Endothelial cell of umbilical vein (primary cell): Measurements from ENCODE around the gene NUP153. TPM values are rescaled to one million over a fixed set of nuclear protein-coding genes. Genes with fewer than 3 reads are reported as not detected.

Experiments
- BruUV-seq: library from RNA; stranded (reverse); fragments of 400-500 nt; replicated peaks from 2 replicates; lab custom pipeline; 2021; lab: Mats Ljungman, UMichigan
- CTCF ChIA-PET: fragments of 300-600, 350-600 bp; sonication (Branson Sonifier 250); formaldehyde crosslinking; loops from one replicate; lab custom pipeline; 2021; ENCODE audit warnings: antibody characterized with exemption, inconsistent platforms; lab: Charles Lee
- POLR2A ChIA-PET: fragments of 300-600, 350-600 bp; sonication (Branson Sonifier 250); formaldehyde crosslinking; loops from one replicate; lab custom pipeline; 2021; ENCODE audit warnings: antibody characterized with exemption, inconsistent platforms; lab: Charles Lee
- DNase-seq: peaks from one replicate; pipeline ENCODE4 v3.0.0-alpha.2; 2011; ENCODE audit warnings: low read depth, low spot score
- FAIRE-seq: peaks from 2 replicates; lab custom pipeline; 2011; peaks lifted over from hg19 to GRCh38; lab: Jason Lieb, UNC
- H2AFZ ChIP-seq: 2 replicates; pipeline ENCODE4 v1.6.0; 2012; ENCODE audit warnings: low read depth, low read length, control low read depth, inconsistent platforms
- H3K27ac ChIP-seq: 2 replicates; pipeline ENCODE4 v1.5.1; 2011; ENCODE audit warnings: low read depth, mild to moderate bottlenecking, control low read depth, low read length, moderate library complexity; ENCODE audit not compliant: insufficient read depth
- H3K27me3 ChIP-seq, 2 experiments: 2 replicates each; pipeline versions ENCODE4 v1.6.0 to v1.6.1; 2011; ENCODE audit warnings: low read length in 2 of 2, mixed read lengths in 1 of 2; ENCODE audit not compliant: control insufficient read depth in 2 of 2, insufficient read depth in 2 of 2
- H3K36me3 ChIP-seq, 2 experiments: 2 replicates in 1 of 2; 3 replicates in 1 of 2; pipeline ENCODE4 v1.5.1; 2011; ENCODE audit warnings: low read length in 2 of 2, mild to moderate bottlenecking in 1 of 2, moderate library complexity in 1 of 2; ENCODE audit not compliant: control insufficient read depth in 2 of 2, insufficient read depth in 2 of 2; ENCODE audit errors: extremely low read depth in 1 of 2
- H3K4me1 ChIP-seq: 3 replicates; pipeline ENCODE4 v1.5.1; 2011; ENCODE audit warnings: mild to moderate bottlenecking, low read length; ENCODE audit not compliant: control insufficient read depth, insufficient read depth; ENCODE audit errors: extremely low read depth
- H3K4me2 ChIP-seq: 2 replicates; pipeline ENCODE4 v1.6.1; 2011; ENCODE audit warnings: low read length, control low read depth, mixed read lengths; ENCODE audit not compliant: insufficient read depth
- H3K4me3 ChIP-seq, 3 experiments: fragments of 200-600 bp in 1 of 3; sonication (generic), shearing (Covaris generic) in 1 of 3; replicated peaks in 1 of 3; 2 replicates each; pipeline ENCODE4 v1.5.1; 2011 to 2016; ENCODE audit warnings: control low read depth in 3 of 3, low read length in 3 of 3, mild to moderate bottlenecking in 2 of 3, inconsistent platforms in 1 of 3, low read depth in 1 of 3, moderate library complexity in 1 of 3; ENCODE audit not compliant: insufficient read depth in 1 of 3
- H3K79me2 ChIP-seq: 2 replicates; pipeline ENCODE4 v1.6.0; 2012; ENCODE audit warnings: low read length, inconsistent platforms; ENCODE audit not compliant: control insufficient read depth, insufficient read depth
- H3K9ac ChIP-seq: replicated peaks from 2 replicates; pipeline ENCODE3; 2011; ENCODE audit warnings: low read length, control low read depth; ENCODE audit not compliant: insufficient read depth; ENCODE audit errors: extremely low read depth
- H3K9me1 ChIP-seq: replicated peaks from 3 replicates; pipeline ENCODE4 v1.6.0; 2011; ENCODE audit warnings: mild to moderate bottlenecking, low read length; ENCODE audit not compliant: control insufficient read depth, insufficient read depth; ENCODE audit errors: extremely low read depth
- H3K9me3 ChIP-seq: replicated peaks from 2 replicates; pipeline ENCODE4 v1.5.1; 2012; ENCODE audit warnings: low read length, inconsistent platforms; ENCODE audit not compliant: control insufficient read depth, insufficient read depth
- H4K20me1 ChIP-seq: replicated peaks from 2 replicates; pipeline ENCODE3; 2011; ENCODE audit warnings: mild to moderate bottlenecking, low read length; ENCODE audit not compliant: control insufficient read depth, insufficient read depth; ENCODE audit errors: extremely low read depth
- CTCF ChIP-seq, 2 donors: IDR thresholded peaks; 1 replicate in 1 of 2; 2 replicates in 1 of 2; pipeline ENCODE4 v1.5.1; 2011; ENCODE audit warnings: low read length in 2 of 2, mild to moderate bottlenecking in 2 of 2, moderate library complexity in 2 of 2, control low read depth in 1 of 2, inconsistent platforms in 1 of 2, low read depth in 1 of 2; ENCODE audit not compliant: insufficient read depth in 1 of 2; ENCODE audit errors: extremely low read depth in 1 of 2
- EZH2 ChIP-seq: IDR thresholded peaks from 2 replicates; pipeline ENCODE4 v1.6.1; 2012; ENCODE audit warnings: borderline replicate concordance, low read depth, mild to moderate bottlenecking, moderate library complexity, low read length, inconsistent platforms; ENCODE audit not compliant: severe bottlenecking
- FOS ChIP-seq: IDR thresholded peaks from 2 replicates; pipeline ENCODE4 v1.6.1; 2011; ENCODE audit warnings: mild to moderate bottlenecking, low read length, moderate library complexity, borderline replicate concordance; ENCODE audit not compliant: insufficient read depth
- GATA2 ChIP-seq: IDR thresholded peaks from 2 replicates; pipeline ENCODE4 v1.7.0; 2011; ENCODE audit warnings: low read depth, mild to moderate bottlenecking, moderate library complexity, mixed read lengths, low read length; ENCODE audit not compliant: insufficient read length, insufficient read depth
- JUN ChIP-seq: IDR thresholded peaks from 2 replicates; pipeline ENCODE4 v1.6.1; 2011; ENCODE audit warnings: borderline replicate concordance, low read depth; ENCODE audit not compliant: insufficient read length, insufficient read depth
- MAX ChIP-seq: IDR thresholded peaks from 2 replicates; pipeline ENCODE4 v1.6.1; 2011; ENCODE audit not compliant: insufficient read depth, insufficient read length
- MYC ChIP-seq: IDR thresholded peaks from one replicate; pipeline ENCODE4 v1.6.1; 2011; ENCODE audit warnings: mild to moderate bottlenecking, low read depth, low read length
- POLR2A ChIP-seq: IDR thresholded peaks from 2 replicates; pipeline ENCODE4 v1.6.1; 2012; ENCODE audit warnings: low read depth, mild to moderate bottlenecking, control low read depth, low read length
- POLR2AphosphoS5 ChIP-seq: IDR thresholded peaks from 2 replicates; pipeline ENCODE4 v1.6.1; 2012; ENCODE audit warnings: low read depth, mild to moderate bottlenecking, control low read depth, low read length, moderate library complexity; ENCODE audit not compliant: insufficient read depth
- dilution Hi-C: fragments of 300-500 bp; cut with MboI; formaldehyde crosslinking; loops from one replicate; pipeline ENCODE4 v1.15.0; 2019; ENCODE audit warnings: low sequenced_read_pairs; ENCODE audit not compliant: extremely low pct_ligation_motif_present
- intact Hi-C: fragments of 100-400 bp; cut with micrococcal nuclease; formaldehyde crosslinking; loops from one replicate; pipeline ENCODE4 v1.10.0; 2022
- polyA plus RNA-seq, 4 experiments: library from polyadenylated mRNA; depleted of rRNA in 3 of 4; stranded (reverse) in 3 of 4; unstranded in 1 of 4; fragments of >200 nt; gene quantifications; 2 replicates each; pipeline versions ENCODE4 v1.2.1 to v1.2.3, GENCODE V29; 2011 to 2012; ENCODE audit warnings: missing spikeins in 1 of 4
- total RNA-seq: library from RNA; stranded (reverse); gene quantifications from 2 replicates; pipeline ENCODE4 v1.2.3, GENCODE V29; 2021

NUP153 gene
- total and polyA plus RNA-seq, 2 donors (not counting 3 experiments of a cell fraction or from before 2014, with no cell fraction given): 22.0 to 51.0 TPM

GRCh38 chr6:17725083-17725482, 18.4 kb upstream of the NUP153 start:
- H3K79me2 ChIP-seq: no peaks in the 10 kb centered on the region
- H3K27me3 ChIP-seq: no peaks in the 10 kb centered on the region
- dilution Hi-C loops: no loop called here
- no peak overlapping the region for H3K4me3 ChIP-seq
- peaks cover 7% of the 10 kb centered on the region for H3K4me1 ChIP-seq
- intact Hi-C loops: no loop called here
- H3K9me1 ChIP-seq: no peaks in the 10 kb centered on the region
- DNase-seq (peak; percentile 75), FAIRE-seq (peak; percentile 84)
- no peak for TF ChIP-seq EZH2
- no peak for TF ChIP-seq MAX
- no peak for TF ChIP-seq CTCF (IDR thresholded peaks at IDR 0.05; ENCODE audit: extremely low read depth in 1 of 2, insufficient read depth in 1 of 2, low read depth in 1 of 2, low read length in 2 of 2)
- TF ChIP-seq MYC: no peak
- no peak for TF ChIP-seq GATA2
- TF ChIP-seq POLR2A: no peak
- TF ChIP-seq FOS: no peak
- TF ChIP-seq POLR2AphosphoS5: no peak
- TF ChIP-seq JUN: no peak
- H3K9me3 ChIP-seq: no peaks in the 10 kb centered on the region
- no peaks in the 10 kb centered on the region for H4K20me1 ChIP-seq
- H3K27ac ChIP-seq: no peak overlapping the region
- BruUV-seq: no TSS peak
- no peak overlapping the region for H3K9ac ChIP-seq
- H3K4me2 ChIP-seq: no peak overlapping the region
- peak overlapping the region; percentile 45 for H2AFZ ChIP-seq
- POLR2A ChIA-PET: no interaction called here
- CTCF ChIA-PET: interaction anchor here (1.0 to 1.2 kb wide), 3 partner anchors 18 to 26 kb away, joined by 3 to 4 read pairs (median 3); partner anchors contain the start of gene NUP153
- no peaks in the 10 kb centered on the region for H3K36me3 ChIP-seq
